A673 (cell line): ENCODE measurements around the gene DNAJC12. TPM values are rescaled to one million over a fixed set of nuclear protein-coding genes. Genes with fewer than 3 reads are reported as not detected.

Experiments used
- BruUV-seq: library from RNA; stranded (reverse); fragments of 400-500 nt; replicated peaks from 2 replicates; lab custom pipeline; 2021; lab: Mats Ljungman, UMichigan
- CTCF ChIA-PET: fragments of 300-600 bp; sonication (Branson Sonifier 250); formaldehyde crosslinking; loops from one replicate; lab custom pipeline; 2022; ENCODE audit warnings: antibody characterized with exemption; lab: Charles Lee
- POLR2A ChIA-PET: fragments of 300-600 bp; sonication (Branson Sonifier 250); formaldehyde crosslinking; loops from one replicate; lab custom pipeline; 2022; ENCODE audit warnings: antibody characterized with exemption; ENCODE audit not compliant: low non-redundant PET; lab: Charles Lee
- DNase-seq: peaks from one replicate; pipeline ENCODE4 v3.0.0-alpha.2; 2015; ENCODE audit warnings: low spot score
- H3K27ac ChIP-seq: fragments of 200-600 bp; sonication (generic); 2 replicates; pipeline ENCODE4 v1.5.1; 2016; ENCODE audit warnings: mixed run types, low read depth, mild to moderate bottlenecking, mixed read lengths, antibody characterized with exemption, low read length; ENCODE audit not compliant: poor library complexity, severe bottlenecking
- H3K27me3 ChIP-seq: fragments of 200-600 bp; sonication (generic); replicated peaks from 2 replicates; pipeline ENCODE4 v1.6.1; 2017; ENCODE audit warnings: mixed run types, low read depth, mild to moderate bottlenecking, mixed read lengths, antibody characterized with exemption, low read length; ENCODE audit not compliant: insufficient read depth, poor library complexity
- H3K36me3 ChIP-seq: fragments of 200-600 bp; sonication (generic); 2 replicates; pipeline ENCODE4 v1.6.1; 2016; ENCODE audit warnings: mixed run types, mild to moderate bottlenecking, mixed read lengths, antibody characterized with exemption, low read length; ENCODE audit not compliant: insufficient read depth, poor library complexity, severe bottlenecking
- H3K4me1 ChIP-seq: fragments of 200-600 bp; sonication (generic); 2 replicates; pipeline ENCODE4 v1.6.1; 2017; ENCODE audit warnings: mixed run types, mild to moderate bottlenecking, mixed read lengths, antibody characterized with exemption, low read length; ENCODE audit not compliant: insufficient read depth, poor library complexity, severe bottlenecking
- H3K4me3 ChIP-seq: fragments of 200-600 bp; sonication (generic); 2 replicates; pipeline ENCODE4 v1.5.1; 2016; ENCODE audit warnings: low read depth, mixed run types, mild to moderate bottlenecking, mixed read lengths, low read length; ENCODE audit not compliant: poor library complexity, severe bottlenecking
- H3K9me3 ChIP-seq: fragments of 200-600 bp; sonication (generic); 2 replicates; pipeline ENCODE4 v1.6.1; 2016; ENCODE audit warnings: mixed run types, low read depth, mild to moderate bottlenecking, mixed read lengths, antibody characterized with exemption, low read length; ENCODE audit not compliant: poor library complexity, severe bottlenecking
- EZH2 ChIP-seq: fragments of 200-600 bp; sonication (generic); IDR thresholded peaks from 2 replicates; pipeline ENCODE4 v1.6.1; 2017; ENCODE audit warnings: borderline replicate concordance, low read depth, mild to moderate bottlenecking, mixed read lengths, antibody characterized with exemption, low read length; ENCODE audit not compliant: poor library complexity, severe bottlenecking
- intact Hi-C: fragments of 100-400 bp; cut with micrococcal nuclease; formaldehyde crosslinking; loops from one replicate; pipeline ENCODE4 v1.10.0; 2022; ENCODE audit not compliant: unreplicated experiment
- total RNA-seq: library from RNA; stranded (reverse); gene quantifications from 2 replicates; pipeline ENCODE4 v1.2.3, GENCODE V29; 2021
- TF ChIP-seq, protein P1 (sequence below): fragments of 300-800, 200-600 bp; sonication (generic); conservative IDR thresholded peaks from 2 replicates; pipeline ENCODE4 v1.5.1; 2017; ENCODE audit warnings: low read depth, mild to moderate bottlenecking, antibody characterized with exemption, low read length, moderate library complexity, mixed read lengths

DNAJC12 gene
- total RNA-seq, 1 experiment from 2014 or later = 182 TPM

DNA sequence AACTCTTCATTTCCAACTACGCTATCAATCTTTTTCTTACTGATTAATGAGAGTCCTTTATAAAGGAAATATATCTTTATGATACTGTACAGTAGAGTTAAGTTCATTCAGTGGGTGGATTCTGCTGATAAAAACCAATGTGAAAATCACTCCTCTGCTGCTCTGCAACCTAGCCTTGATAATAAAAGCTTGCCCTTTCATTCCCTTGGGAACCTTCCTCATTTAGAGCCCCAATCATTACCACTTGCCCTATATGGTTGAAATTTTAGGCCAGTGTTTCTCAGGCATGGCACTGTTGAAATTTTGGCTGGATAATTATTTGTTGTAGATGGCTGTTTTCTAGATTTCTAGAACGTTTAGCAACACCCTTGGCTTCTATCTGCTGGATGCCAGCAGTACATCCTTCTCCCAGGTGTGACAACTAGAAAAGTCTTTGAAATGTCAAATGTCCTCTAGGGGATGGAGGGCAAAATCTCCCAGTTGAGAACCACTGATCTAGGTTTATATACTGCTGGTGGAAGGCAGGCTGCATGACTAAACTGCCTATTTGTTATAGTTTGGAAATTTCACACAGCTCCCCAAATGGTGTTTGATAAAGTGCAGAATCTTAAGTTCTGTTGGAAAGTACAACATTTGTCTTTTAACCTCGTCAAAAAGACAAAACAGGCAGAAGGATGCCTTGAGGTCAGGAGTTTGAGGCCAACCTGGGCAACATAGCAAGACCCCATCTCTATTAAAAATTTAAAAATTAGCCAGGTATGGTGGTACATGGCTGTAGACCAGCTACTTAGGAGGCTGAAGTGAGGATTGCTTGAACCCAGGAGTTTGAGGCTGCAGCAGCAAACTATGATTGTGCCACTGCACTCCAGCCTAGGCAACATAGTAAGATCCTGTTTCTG, 37.6 kb upstream of the DNAJC12 start:
- Histone ChIP-seq H3K27me3 (no peaks in the 10 kb centered on the region), H3K27ac (no peak overlapping the region), H3K9me3 (no peaks in the 10 kb centered on the region), H3K4me3 (no peak overlapping the region), H3K4me1 (no peaks in the 10 kb centered on the region), H3K36me3 (no peaks in the 10 kb centered on the region)
- BruUV-seq = no TSS peak
- DNase-seq = no peak
- TF ChIP-seq, protein P1, sequence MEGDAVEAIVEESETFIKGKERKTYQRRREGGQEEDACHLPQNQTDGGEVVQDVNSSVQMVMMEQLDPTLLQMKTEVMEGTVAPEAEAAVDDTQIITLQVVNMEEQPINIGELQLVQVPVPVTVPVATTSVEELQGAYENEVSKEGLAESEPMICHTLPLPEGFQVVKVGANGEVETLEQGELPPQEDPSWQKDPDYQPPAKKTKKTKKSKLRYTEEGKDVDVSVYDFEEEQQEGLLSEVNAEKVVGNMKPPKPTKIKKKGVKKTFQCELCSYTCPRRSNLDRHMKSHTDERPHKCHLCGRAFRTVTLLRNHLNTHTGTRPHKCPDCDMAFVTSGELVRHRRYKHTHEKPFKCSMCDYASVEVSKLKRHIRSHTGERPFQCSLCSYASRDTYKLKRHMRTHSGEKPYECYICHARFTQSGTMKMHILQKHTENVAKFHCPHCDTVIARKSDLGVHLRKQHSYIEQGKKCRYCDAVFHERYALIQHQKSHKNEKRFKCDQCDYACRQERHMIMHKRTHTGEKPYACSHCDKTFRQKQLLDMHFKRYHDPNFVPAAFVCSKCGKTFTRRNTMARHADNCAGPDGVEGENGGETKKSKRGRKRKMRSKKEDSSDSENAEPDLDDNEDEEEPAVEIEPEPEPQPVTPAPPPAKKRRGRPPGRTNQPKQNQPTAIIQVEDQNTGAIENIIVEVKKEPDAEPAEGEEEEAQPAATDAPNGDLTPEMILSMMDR = no peak
- intact Hi-C loops = no loop called here
- CTCF ChIA-PET = no interaction called here
- POLR2A ChIA-PET = no interaction called here

DNA sequence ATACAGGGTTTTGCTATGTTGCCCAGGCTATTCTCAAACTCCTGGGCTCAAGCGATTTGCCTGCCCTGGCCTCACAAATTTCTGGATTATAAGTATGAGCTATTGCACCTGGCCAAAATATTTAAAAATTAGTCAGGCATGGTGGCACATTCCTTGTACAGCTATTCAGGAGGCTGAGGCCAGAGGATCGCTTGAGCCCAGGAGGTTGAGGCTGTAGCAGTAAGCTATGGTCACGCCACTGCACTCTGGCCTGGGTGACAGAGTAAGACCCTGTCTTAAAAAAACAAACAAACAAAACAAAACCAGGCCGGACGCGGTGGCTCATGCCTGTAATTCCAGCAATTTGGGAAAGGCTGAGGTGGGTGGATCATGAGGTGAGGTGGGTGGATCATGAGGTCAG, 32.0 kb upstream of the DNAJC12 start:
- DNase-seq = no peak
- H3K9me3 ChIP-seq = no peaks in the 10 kb centered on the region
- no peaks in the 10 kb centered on the region for H3K27me3 ChIP-seq
- H3K4me1 ChIP-seq = no peaks in the 10 kb centered on the region
- H3K36me3 ChIP-seq = no peaks in the 10 kb centered on the region
- ChIA-PET POLR2A (no interaction called here), CTCF (no interaction called here)
- H3K27ac ChIP-seq = no peak overlapping the region
- H3K4me3 ChIP-seq = no peak overlapping the region
- BruUV-seq = no TSS peak
- intact Hi-C loops = no loop called here
- TF ChIP-seq, protein P1 = no peak
- no peak for TF ChIP-seq EZH2

DNA sequence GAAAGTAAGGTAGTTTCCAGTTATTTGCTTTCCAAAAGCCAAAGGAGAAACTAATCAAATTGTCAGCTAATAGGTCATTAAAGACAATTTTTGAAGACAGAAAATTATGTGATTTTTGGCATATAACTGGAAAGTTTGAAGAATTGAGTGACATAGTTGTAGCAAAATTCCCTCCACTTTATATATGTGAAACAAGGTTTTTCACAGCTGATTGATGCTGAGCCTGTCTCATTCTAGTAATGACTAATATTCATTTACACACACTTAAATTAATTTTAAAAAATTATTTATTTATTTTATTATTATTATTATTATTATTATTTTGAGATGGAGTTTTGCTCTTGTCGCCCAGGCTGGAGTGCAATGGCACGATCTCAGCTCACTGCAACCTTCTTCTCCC, 30.1 kb upstream of the DNAJC12 start:
- no peak for DNase-seq
- Histone ChIP-seq H3K27me3 (no peaks in the 10 kb centered on the region), H3K9me3 (no peaks in the 10 kb centered on the region), H3K27ac (no peak overlapping the region), H3K4me3 (no peak overlapping the region), H3K4me1 (peaks cover 10% of the 10 kb centered on the region), H3K36me3 (no peaks in the 10 kb centered on the region)
- no TSS peak for BruUV-seq
- CTCF ChIA-PET = interaction anchor here (1.1 kb wide), 1 partner anchor 13 kb away, joined by 4 read pairs; no protein-coding TSS in a partner anchor
- POLR2A ChIA-PET = interaction anchor here (0.7 kb wide), 1 partner anchor 9 kb away, joined by 3 read pairs; no protein-coding TSS in a partner anchor
- intact Hi-C loops = no loop called here
- TF ChIP-seq, protein P1 = no peak
- TF ChIP-seq EZH2 = no peak
